ENCODE measurements around the gene YIF1A. TPM values are rescaled to one million over a fixed set of nuclear protein-coding genes. Genes with fewer than 3 reads are reported as not detected.

Gene YIF1A
- total RNA-seq, 2 experiments from 2014 or later = 57.2 to 73.4 TPM

DNA sequence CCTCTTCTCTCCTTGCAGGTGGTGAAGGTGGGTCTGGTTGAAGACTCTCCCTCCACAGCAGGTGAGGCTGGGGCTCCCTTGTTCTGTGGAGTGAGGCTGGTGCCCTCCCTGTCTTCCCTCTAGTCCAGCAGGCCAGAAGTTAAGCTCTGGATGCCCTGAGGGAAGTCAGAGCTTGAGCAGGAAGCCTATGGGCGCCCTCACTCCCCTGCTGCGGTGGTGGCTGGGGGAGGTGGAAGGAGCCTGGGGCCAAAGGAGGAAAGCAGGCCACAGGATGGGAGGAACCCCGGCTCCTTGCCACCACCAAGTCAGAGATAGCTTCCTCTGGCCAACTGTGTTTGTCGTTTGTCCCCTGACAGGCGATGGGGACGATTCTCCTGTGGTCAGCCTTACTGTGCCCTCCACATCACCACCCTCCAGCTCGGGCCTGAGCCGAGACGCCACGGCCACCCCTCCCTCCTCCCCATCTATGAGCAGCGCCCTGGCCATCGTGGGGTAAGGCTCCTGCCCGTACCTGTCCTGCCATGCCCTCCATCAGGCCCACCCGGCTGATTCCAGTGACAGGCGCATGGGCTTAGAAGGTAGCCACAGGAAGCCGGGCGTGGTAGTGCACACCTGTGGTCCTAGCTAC, 50.0 kb downstream of the YIF1A start:
- Histone ChIP-seq H2AFZ (ENCODE audit: low read length) (no peak overlapping the region), H3K9me2 (ENCODE audit: insufficient read depth, low read length) (no peaks in the 10 kb centered on the region), H3K79me2 (ENCODE audit: insufficient read depth, low read depth, low read length) (no peaks in the 10 kb centered on the region), H4K20me1 (ENCODE audit: insufficient read depth, low read length) (no peaks in the 10 kb centered on the region), H3K27ac (ENCODE audit: low read depth, low read length, poor library complexity, severe bottlenecking) (no peak overlapping the region), H3K4me2 (ENCODE audit: low read length) (no peak overlapping the region), H3K36me3 (ENCODE audit: insufficient read depth, low read length) (no peaks in the 10 kb centered on the region), H3K4me1 (ENCODE audit: insufficient read depth, low read length, poor library complexity, severe bottlenecking) (no peaks in the 10 kb centered on the region), H3K4me3 (ENCODE audit: low read depth, low read length, poor library complexity, severe bottlenecking) (no peak overlapping the region), H3K9me3 (ENCODE audit: low read length) (no peaks in the 10 kb centered on the region)
- TF ChIP-seq, protein P1, sequence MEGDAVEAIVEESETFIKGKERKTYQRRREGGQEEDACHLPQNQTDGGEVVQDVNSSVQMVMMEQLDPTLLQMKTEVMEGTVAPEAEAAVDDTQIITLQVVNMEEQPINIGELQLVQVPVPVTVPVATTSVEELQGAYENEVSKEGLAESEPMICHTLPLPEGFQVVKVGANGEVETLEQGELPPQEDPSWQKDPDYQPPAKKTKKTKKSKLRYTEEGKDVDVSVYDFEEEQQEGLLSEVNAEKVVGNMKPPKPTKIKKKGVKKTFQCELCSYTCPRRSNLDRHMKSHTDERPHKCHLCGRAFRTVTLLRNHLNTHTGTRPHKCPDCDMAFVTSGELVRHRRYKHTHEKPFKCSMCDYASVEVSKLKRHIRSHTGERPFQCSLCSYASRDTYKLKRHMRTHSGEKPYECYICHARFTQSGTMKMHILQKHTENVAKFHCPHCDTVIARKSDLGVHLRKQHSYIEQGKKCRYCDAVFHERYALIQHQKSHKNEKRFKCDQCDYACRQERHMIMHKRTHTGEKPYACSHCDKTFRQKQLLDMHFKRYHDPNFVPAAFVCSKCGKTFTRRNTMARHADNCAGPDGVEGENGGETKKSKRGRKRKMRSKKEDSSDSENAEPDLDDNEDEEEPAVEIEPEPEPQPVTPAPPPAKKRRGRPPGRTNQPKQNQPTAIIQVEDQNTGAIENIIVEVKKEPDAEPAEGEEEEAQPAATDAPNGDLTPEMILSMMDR (conservative IDR thresholded peaks at IDR 0.05; ENCODE audit: low read length) = no peak
- no peak for TF ChIP-seq EZH2phosphoT487 (IDR thresholded peaks at IDR 0.05; ENCODE audit: borderline replicate concordance, low read depth, low read length)
- DNase-seq (ENCODE audit: low spot score) = no peak
- intact Hi-C loops (cut with micrococcal nuclease; ENCODE audit: unreplicated experiment) = no loop called here
- BruUV-seq (replicated peaks) = no TSS peak
- POLR2A ChIA-PET = no interaction called here
- CTCF ChIA-PET (ENCODE audit: unreplicated experiment) = no interaction called here

DNA sequence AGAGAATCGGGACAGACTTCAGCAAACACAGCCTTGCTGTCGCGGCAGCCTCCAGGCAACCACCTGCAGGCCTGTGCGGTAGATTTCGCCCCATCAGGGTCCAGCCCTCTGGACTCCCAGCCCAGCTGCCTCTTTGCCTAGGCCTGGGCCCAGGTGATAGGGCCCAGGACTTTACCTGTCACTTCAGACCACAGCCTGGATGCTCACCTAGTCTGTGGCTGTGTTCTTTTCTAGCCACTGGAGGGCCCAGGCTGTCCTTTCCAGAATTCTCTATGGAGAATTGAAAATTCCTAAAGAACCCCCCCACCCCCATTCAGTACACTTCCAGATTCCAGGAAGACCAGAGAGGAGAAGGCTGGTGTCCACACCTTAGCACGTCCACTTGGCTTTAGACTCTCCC, 51.1 kb downstream of the YIF1A start:
- Histone ChIP-seq H3K79me2 (ENCODE audit: insufficient read depth, low read depth, low read length) (no peaks in the 10 kb centered on the region), H3K27ac (ENCODE audit: low read depth, low read length, poor library complexity, severe bottlenecking) (no peak overlapping the region), H3K4me3 (ENCODE audit: low read depth, low read length, poor library complexity, severe bottlenecking) (no peak overlapping the region), H3K9me2 (ENCODE audit: insufficient read depth, low read length) (no peaks in the 10 kb centered on the region), H3K9me3 (ENCODE audit: low read length) (no peaks in the 10 kb centered on the region), H3K4me1 (ENCODE audit: insufficient read depth, low read length, poor library complexity, severe bottlenecking) (no peaks in the 10 kb centered on the region), H4K20me1 (ENCODE audit: insufficient read depth, low read length) (no peaks in the 10 kb centered on the region), H2AFZ (ENCODE audit: low read length) (no peak overlapping the region), H3K36me3 (ENCODE audit: insufficient read depth, low read length) (no peaks in the 10 kb centered on the region), H3K4me2 (ENCODE audit: low read length) (no peak overlapping the region)
- BruUV-seq (replicated peaks) = no TSS peak
- TF ChIP-seq, protein P1 (conservative IDR thresholded peaks at IDR 0.05; ENCODE audit: low read length) = no peak
- TF ChIP-seq EZH2phosphoT487 (IDR thresholded peaks at IDR 0.05; ENCODE audit: borderline replicate concordance, low read depth, low read length) = no peak
- no peak for DNase-seq (ENCODE audit: low spot score)
- POLR2A ChIA-PET = interaction anchor here (0.7 kb wide), 1 partner anchor 16 kb away, joined by 3 read pairs; no protein-coding TSS in a partner anchor
- CTCF ChIA-PET (ENCODE audit: unreplicated experiment) = no interaction called here
- intact Hi-C loops (cut with micrococcal nuclease; ENCODE audit: unreplicated experiment) = no loop called here

DNA sequence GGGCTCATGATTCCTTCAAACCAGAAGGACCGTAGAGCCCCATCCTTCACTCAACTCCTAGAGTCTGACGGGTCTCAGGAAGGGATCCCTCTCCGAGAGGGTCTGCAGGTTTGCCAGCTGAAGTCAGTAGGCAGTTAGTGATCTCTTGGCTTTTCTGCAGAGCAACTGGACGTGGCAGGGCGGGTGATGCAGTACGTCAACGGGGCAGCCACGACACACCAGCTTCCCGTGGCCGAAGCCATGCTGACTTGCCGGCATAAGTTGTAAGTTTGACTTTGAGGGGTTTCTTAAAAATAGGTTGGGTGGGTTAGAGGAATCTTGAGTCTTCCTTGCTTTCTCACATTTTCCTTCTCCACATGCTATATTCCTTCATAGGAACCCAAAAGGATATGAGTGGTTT, 53.8 kb downstream of the YIF1A start:
- no peak overlapping the region for H3K4me3 ChIP-seq (ENCODE audit: low read depth, low read length, poor library complexity, severe bottlenecking)
- CTCF ChIA-PET (ENCODE audit: unreplicated experiment) = no interaction called here
- no peaks in the 10 kb centered on the region for H3K4me1 ChIP-seq (ENCODE audit: insufficient read depth, low read length, poor library complexity, severe bottlenecking)
- no peaks in the 10 kb centered on the region for H4K20me1 ChIP-seq (ENCODE audit: insufficient read depth, low read length)
- no peak overlapping the region for H2AFZ ChIP-seq (ENCODE audit: low read length)
- DNase-seq (ENCODE audit: low spot score) = no peak
- no TSS peak for BruUV-seq (replicated peaks)
- POLR2A ChIA-PET = interaction anchor here (0.7 kb wide), 1 partner anchor 231 kb away, joined by 3 read pairs; no protein-coding TSS in a partner anchor
- no peak overlapping the region for H3K4me2 ChIP-seq (ENCODE audit: low read length)
- TF ChIP-seq EZH2phosphoT487 (IDR thresholded peaks at IDR 0.05; ENCODE audit: borderline replicate concordance, low read depth, low read length) = no peak
- TF ChIP-seq, protein P1 (conservative IDR thresholded peaks at IDR 0.05; ENCODE audit: low read length) = no peak
- H3K27ac ChIP-seq (ENCODE audit: low read depth, low read length, poor library complexity, severe bottlenecking) = no peak overlapping the region
- H3K79me2 ChIP-seq (ENCODE audit: insufficient read depth, low read depth, low read length) = no peaks in the 10 kb centered on the region
- no peaks in the 10 kb centered on the region for H3K9me2 ChIP-seq (ENCODE audit: insufficient read depth, low read length)
- H3K36me3 ChIP-seq (ENCODE audit: insufficient read depth, low read length) = no peaks in the 10 kb centered on the region
- no peaks in the 10 kb centered on the region for H3K9me3 ChIP-seq (ENCODE audit: low read length)
- intact Hi-C loops (cut with micrococcal nuclease; ENCODE audit: unreplicated experiment) = no loop called here
